ENCODE data around the gene FARP1. TPM values are rescaled to one million over a fixed set of nuclear protein-coding genes. Genes with fewer than 3 reads are reported as not detected.

Gene FARP1
- polyA plus RNA-seq, 1 of the 3 experiments (the other 2 are of a cell fraction) = 12.0 TPM

DNA sequence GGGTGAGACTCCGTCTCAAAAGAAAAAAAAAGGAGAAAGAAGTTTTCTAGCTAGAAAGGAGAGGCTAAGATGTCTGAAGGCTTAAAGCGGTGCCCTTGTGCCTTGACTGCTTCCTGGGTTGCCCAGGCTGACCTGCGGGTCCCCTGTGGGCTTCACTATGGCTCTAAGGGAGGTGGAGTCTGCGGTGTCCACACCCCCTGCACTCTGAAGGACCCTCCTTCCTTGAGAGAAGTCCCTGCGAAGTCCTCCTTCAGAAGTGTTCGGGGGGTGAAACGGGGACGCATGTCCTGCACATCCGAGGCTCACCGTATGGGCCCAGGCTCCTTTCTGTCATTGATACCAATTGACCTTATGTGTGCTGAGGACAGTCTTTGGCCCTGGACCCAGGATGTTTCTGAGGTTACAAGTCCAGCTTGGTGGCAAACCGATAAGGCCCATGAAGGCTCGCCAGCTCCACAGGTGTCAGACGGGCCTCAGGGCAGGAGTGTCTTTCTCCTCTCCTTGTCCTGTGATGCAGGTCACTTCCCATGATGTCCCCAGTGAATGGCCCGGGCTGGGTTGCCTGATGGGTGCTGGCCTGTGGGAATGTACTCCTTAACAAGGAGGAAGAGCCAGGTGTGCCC lies 45.8 kb downstream of the FARP1 start:
- H3K79me2 ChIP-seq (ENCODE audit: insufficient read depth) = peaks cover 78% of the 10 kb centered on the region
- H4K20me1 ChIP-seq (ENCODE audit: insufficient read depth) = peaks cover 4% of the 10 kb centered on the region; the same call in 1 of the 2 replicates
- TF ChIP-seq GABPA (IDR thresholded peaks at IDR 0.05; ENCODE audit: low read depth) = no peak
- no peak for TF ChIP-seq SIN3A (IDR thresholded peaks at IDR 0.05; ENCODE audit: borderline replicate concordance, low read depth, low read length)
- TF ChIP-seq FOXM1 (IDR thresholded peaks at IDR 0.05; ENCODE audit: low read depth) = no peak
- TF ChIP-seq YY1 (IDR thresholded peaks at IDR 0.05; ENCODE audit: low read depth) = no peak
- no peak for TF ChIP-seq SMC3 (IDR thresholded peaks at IDR 0.05; ENCODE audit: low read depth, low read length)
- TF ChIP-seq JUND (IDR thresholded peaks at IDR 0.05) = no peak
- TF ChIP-seq MEF2A (IDR thresholded peaks at IDR 0.05; ENCODE audit: borderline replicate concordance, low read depth) = no peak
- no peak for TF ChIP-seq USF2 (IDR thresholded peaks at IDR 0.05; ENCODE audit: borderline replicate concordance, low read depth, low read length)
- TF ChIP-seq POLR2AphosphoS5 (IDR thresholded peaks at IDR 0.05; ENCODE audit: low read depth, low read length) = no peak
- no peak for TF ChIP-seq GATA2 (CRISPR knock-in tag; IDR thresholded peaks at IDR 0.05)
- TF ChIP-seq CHD2 (IDR thresholded peaks at IDR 0.05; ENCODE audit: low read length, partially characterized antibody) = no peak
- TF ChIP-seq IRF3 (IDR thresholded peaks at IDR 0.05; ENCODE audit: low read depth, low read length) = no peak
- no peak for TF ChIP-seq ZBTB33 (IDR thresholded peaks at IDR 0.05; ENCODE audit: borderline replicate concordance, low read depth)
- no peak overlapping the region for H3K9ac ChIP-seq
- peaks cover 6 to 22% of the 10 kb centered on the region in 2 experiments; a peak in 3 of 4 replicates for H3K4me1 ChIP-seq (ENCODE audit: control insufficient read depth in 1 of 2, insufficient read depth in 2 of 2, low read depth in 1 of 2, low read length in 1 of 2)
- no peaks in the 10 kb centered on the region for H3K9me2 ChIP-seq
- H3K27me3 ChIP-seq (ENCODE audit: insufficient read depth) = no peaks in the 10 kb centered on the region
- H2AFZ ChIP-seq (ENCODE audit: low read depth) = no peak overlapping the region
- no peak for DNase-seq
- ChIA-PET POLR2A (no interaction called here), CTCF (interaction anchor here (0.8 to 1.6 kb wide), 2 partner anchors 9 to 29 kb away, joined by 3 read pairs; no protein-coding TSS in a partner anchor)
- no peak overlapping the region; a peak in 1 of 4 replicates for H3K27ac ChIP-seq (ENCODE audit: low read depth in 2 of 2, low read length in 1 of 2)
- WGBS (ENCODE audit: low lambda C conversion rate) = 91% methylated on average over 9 of the region's 14 CpGs
- no peak overlapping the region for H3K4me2 ChIP-seq
- H3F3A ChIP-seq (replicated peaks; ENCODE audit: insufficient read depth) = no peaks in the 10 kb centered on the region
- H3K4me3 ChIP-seq (ENCODE audit: low read depth in 2 of 2, low read length in 1 of 2) = no peak overlapping the region
- no peaks in the 10 kb centered on the region for H3K9me3 ChIP-seq
- H3K36me3 ChIP-seq (replicated peaks in 1 of 2; ENCODE audit: control insufficient read depth in 1 of 2, insufficient read depth in 2 of 2, low read length in 1 of 2) = no peaks in the 10 kb centered on the region
